OCI-LY1 (cell line): ENCODE results near the gene ASB11.

Experiments
- CTCF ChIP-seq: fragments of 200-600 bp; sonication (generic), shearing (Covaris generic); IDR thresholded peaks from 2 replicates; pipeline ENCODE4 v1.5.1; 2017; ENCODE audit warnings: mild to moderate bottlenecking, antibody characterized with exemption, low read length, moderate library complexity, mixed read lengths
- EZH2 ChIP-seq: fragments of 200-600 bp; sonication (generic), shearing (Covaris generic); IDR thresholded peaks from 2 replicates; pipeline ENCODE4 v1.8.0; 2017; ENCODE audit warnings: borderline replicate concordance, mixed run types, mild to moderate bottlenecking, antibody characterized with exemption, low read length, moderate library complexity, mixed read lengths

GRCh38 chrX:15344106-15344505 lies 28.7 kb upstream of the ASB11 start:
- no peak for TF ChIP-seq CTCF
- TF ChIP-seq EZH2 = no peak
